ENCODE data around the gene ANGPT4. TPM values are rescaled to one million over a fixed set of nuclear protein-coding genes. Genes with fewer than 3 reads are reported as not detected.
A peak's percentile ranks its signal among the peaks of the same experiment; 100 is the strongest.

ANGPT4 gene
- total RNA-seq, 2 experiments from 2014 or later, result not detected

DNA sequence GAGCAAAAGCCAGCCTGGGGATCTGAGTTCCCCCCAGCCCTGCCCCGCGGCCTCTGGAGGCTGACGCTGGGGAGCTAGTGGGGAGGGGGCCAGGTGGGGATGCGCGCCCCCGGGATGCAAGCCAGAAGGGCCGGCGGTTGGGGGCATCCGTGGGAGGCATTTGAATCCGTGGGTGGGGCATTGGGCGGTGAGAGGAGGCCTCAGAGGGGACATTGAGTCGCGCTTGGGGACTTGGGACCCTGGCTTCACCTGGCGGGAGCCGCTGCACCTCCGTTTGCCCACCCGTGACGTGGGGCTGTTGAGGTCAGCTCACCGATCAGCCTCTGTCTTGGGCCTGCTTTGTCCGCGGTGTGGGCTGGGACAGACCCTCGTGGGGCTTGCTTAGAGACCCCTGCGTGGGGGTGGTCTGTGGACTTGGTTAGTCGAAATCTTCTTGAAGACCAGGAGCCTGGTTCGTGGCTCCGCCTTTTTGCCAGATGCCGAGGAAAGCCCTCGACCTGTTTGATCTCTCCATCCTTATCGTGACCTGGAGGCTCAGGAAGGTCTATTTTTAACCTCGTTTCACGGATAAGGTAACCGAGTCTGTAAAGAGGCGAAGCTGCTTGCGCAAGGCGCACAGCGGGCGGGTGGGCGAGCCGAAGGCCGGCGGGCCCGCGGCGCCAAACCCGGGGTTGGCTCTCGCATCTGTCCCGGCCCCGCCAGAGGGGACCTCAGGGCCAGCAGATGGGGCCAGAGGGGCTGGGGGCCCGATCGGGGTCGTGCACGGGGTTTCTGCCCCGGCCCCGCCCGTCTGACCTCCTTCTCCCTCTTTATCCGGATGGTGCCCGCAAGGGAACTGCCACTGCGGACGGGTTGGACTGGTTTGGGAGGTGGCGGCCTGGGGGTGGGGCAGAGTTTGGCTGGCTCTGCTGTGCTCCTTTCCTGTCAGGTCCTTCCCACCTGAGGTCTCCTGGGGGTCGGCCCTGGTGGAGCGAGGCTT lies 74.3 kb downstream of the ANGPT4 start:
- no peak overlapping the region for H3K27ac Mint-ChIP-seq
- H3K4me3 Mint-ChIP-seq, result peak overlapping the region; percentile 67
- peaks cover 46% of the 10 kb centered on the region for H3K4me1 Mint-ChIP-seq
- no peaks in the 10 kb centered on the region for H3K9me3 Mint-ChIP-seq (ENCODE audit: low read depth)
- intact Hi-C loops (cut with DNase I, micrococcal nuclease), result no loop called here
- ATAC-seq, result no peak
- CTCF ChIA-PET, result interaction anchor here (0.5 kb wide), 1 partner anchor 127 kb away, joined by 3 read pairs; no protein-coding TSS in a partner anchor
- H3K36me3 Mint-ChIP-seq (ENCODE audit: low read depth), result peaks cover 7% of the 10 kb centered on the region
- no peaks in the 10 kb centered on the region for H3K27me3 Mint-ChIP-seq
- POLR2A ChIA-PET, result no interaction called here
- no peak for DNase-seq

GRCh38 chr20:840858-841567 lies 75.1 kb downstream of the ANGPT4 start:
- Mint-ChIP-seq H3K4me3 (peak overlapping the region; percentile 67), H3K27ac (no peak overlapping the region), H3K4me1 (peaks cover 44% of the 10 kb centered on the region), H3K36me3 (ENCODE audit: low read depth) (peaks cover 7% of the 10 kb centered on the region), H3K27me3 (no peaks in the 10 kb centered on the region), H3K9me3 (ENCODE audit: low read depth) (peaks cover 2% of the 10 kb centered on the region)
- POLR2A ChIA-PET, result no interaction called here
- no peak for ATAC-seq
- CTCF ChIA-PET, result no interaction called here
- peak; percentile 65 for DNase-seq
- intact Hi-C loops (cut with DNase I, micrococcal nuclease), result no loop called here

DNA sequence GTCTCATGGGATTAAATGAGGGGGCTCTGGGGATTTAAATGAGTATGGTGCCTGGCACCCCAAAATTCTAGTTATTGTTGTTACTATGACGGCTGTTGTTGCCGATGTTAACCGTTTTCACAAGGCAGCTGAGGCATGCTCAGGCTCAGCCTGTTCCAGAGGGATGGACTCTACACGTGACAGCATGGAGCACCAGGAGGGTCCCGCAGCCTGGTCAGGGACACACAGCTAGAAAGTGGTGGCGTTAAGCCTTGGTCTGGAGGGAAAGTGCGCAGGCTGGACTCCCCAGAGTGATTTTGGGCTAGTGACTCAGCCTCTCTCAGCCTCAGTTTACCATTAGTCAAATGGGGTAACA lies 75.7 kb downstream of the ANGPT4 start:
- no peak for DNase-seq
- Mint-ChIP-seq H3K27ac (no peak overlapping the region), H3K36me3 (ENCODE audit: low read depth) (peaks cover 6% of the 10 kb centered on the region), H3K9me3 (ENCODE audit: low read depth) (peaks cover 2% of the 10 kb centered on the region), H3K4me1 (peaks cover 44% of the 10 kb centered on the region), H3K27me3 (no peaks in the 10 kb centered on the region), H3K4me3 (peak overlapping the region; percentile 67)
- intact Hi-C loops (cut with DNase I, micrococcal nuclease), result no loop called here
- CTCF ChIA-PET, result no interaction called here
- POLR2A ChIA-PET, result no interaction called here
- ATAC-seq, result no peak

DNA sequence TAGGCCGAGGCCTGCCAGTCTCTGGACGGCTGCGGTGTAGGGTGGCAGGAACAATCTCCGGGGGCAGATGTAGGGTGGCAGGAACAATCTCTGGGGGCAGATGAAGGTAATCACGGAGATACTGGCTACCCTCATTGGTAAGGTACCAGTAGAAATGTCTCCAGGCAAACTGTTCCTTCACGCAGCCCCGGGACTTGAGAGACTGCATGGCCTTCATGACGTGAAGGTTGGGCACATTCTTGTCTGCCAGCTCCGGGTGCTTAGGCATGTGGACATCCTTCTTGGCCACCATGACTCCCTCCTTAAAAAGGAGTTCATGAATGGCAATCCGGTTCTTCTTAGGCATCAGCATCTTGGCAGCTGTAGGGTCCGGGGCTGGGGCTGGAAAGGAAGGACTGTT lies 76.5 kb downstream of the ANGPT4 start:
- ATAC-seq, result no peak
- ChIA-PET POLR2A (no interaction called here), CTCF (interaction anchor here (1.1 kb wide), 1 partner anchor 9 kb away, joined by 4 read pairs; no protein-coding TSS in a partner anchor)
- peaks cover 48% of the 10 kb centered on the region for H3K4me1 Mint-ChIP-seq
- no peaks in the 10 kb centered on the region for H3K27me3 Mint-ChIP-seq
- H3K9me3 Mint-ChIP-seq (ENCODE audit: low read depth), result peaks cover 2% of the 10 kb centered on the region
- H3K36me3 Mint-ChIP-seq (ENCODE audit: low read depth), result peaks cover 6% of the 10 kb centered on the region
- H3K4me3 Mint-ChIP-seq, result no peak overlapping the region
- no peak for DNase-seq
- intact Hi-C loops (cut with DNase I, micrococcal nuclease), result loop anchor here (5.0 to 10.0 kb wide), 2 partner anchors 43 to 825 kb away; no protein-coding TSS in a partner anchor
- H3K27ac Mint-ChIP-seq, result no peak overlapping the region

DNA sequence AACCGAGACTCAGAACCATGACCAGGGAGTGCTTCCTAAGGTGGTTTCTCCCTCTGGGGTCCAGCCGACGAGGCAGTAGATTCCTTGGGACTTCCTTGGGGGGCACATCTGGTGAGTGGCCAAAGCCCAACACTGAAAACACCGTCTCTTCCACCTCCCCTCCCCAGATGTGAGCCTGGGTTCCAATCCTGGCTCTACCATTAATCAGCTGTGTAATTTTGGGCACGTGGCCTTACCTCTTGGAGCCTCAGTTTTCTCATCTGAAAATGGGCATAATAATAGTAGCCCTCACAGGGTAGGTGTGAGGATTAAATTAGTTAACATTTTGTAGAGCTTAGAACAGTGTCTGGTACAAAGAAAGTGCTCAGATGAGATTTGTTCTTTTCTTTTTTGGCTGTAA lies 77.1 kb downstream of the ANGPT4 start:
- intact Hi-C loops (cut with DNase I, micrococcal nuclease), result loop anchor here (5.0 to 10.0 kb wide), 2 partner anchors 43 to 826 kb away; no protein-coding TSS in a partner anchor
- no peaks in the 10 kb centered on the region for H3K27me3 Mint-ChIP-seq
- H3K27ac Mint-ChIP-seq, result no peak overlapping the region
- DNase-seq (no peak), ATAC-seq (no peak)
- H3K4me3 Mint-ChIP-seq, result no peak overlapping the region
- ChIA-PET POLR2A (no interaction called here), CTCF (interaction anchor here (0.8 to 1.1 kb wide), 2 partner anchors 8 to 9 kb away, joined by 3 to 4 read pairs; no protein-coding TSS in a partner anchor)
- peaks cover 6% of the 10 kb centered on the region for H3K36me3 Mint-ChIP-seq (ENCODE audit: low read depth)
- H3K4me1 Mint-ChIP-seq, result peaks cover 47% of the 10 kb centered on the region
- H3K9me3 Mint-ChIP-seq (ENCODE audit: low read depth), result peaks cover 2% of the 10 kb centered on the region

DNA sequence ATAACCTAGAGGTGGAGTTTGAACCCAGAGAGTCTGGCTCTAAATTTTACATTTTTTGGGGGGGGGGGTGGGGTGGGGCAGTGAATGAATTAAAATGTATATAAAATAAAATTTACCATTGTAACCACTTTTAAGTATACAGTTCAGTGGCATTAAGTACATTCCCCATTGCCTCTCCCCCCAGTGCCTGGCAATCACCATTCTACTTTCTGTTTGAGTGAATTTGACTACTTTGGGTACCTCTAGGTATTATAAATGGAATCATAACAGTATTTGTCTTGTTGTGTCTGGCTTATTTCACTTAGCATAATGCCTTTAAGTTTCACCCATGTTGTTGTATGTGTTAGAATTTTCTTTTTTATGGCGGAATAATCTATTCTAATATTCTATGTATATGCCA lies 79.9 kb downstream of the ANGPT4 start:
- CTCF ChIA-PET, result no interaction called here
- Mint-ChIP-seq H3K36me3 (ENCODE audit: low read depth) (peaks cover 6% of the 10 kb centered on the region), H3K27me3 (no peaks in the 10 kb centered on the region), H3K27ac (peak overlapping the region; percentile 76), H3K4me1 (peaks cover 41% of the 10 kb centered on the region), H3K4me3 (peak overlapping the region; percentile 65), H3K9me3 (ENCODE audit: low read depth) (peaks cover 2% of the 10 kb centered on the region)
- POLR2A ChIA-PET, result no interaction called here
- ATAC-seq, result peak; percentile 39
- DNase-seq, result peak; percentile 57
- intact Hi-C loops (cut with DNase I, micrococcal nuclease), result loop anchor here (1.0 to 10.0 kb wide), 3 partner anchors 8 to 829 kb away; no protein-coding TSS in a partner anchor

- no peaks in the 10 kb centered on the region for H3K27me3 Mint-ChIP-seq
- H3K4me3 Mint-ChIP-seq, result peak overlapping the region; percentile 65
- H3K4me1 Mint-ChIP-seq, result peaks cover 40% of the 10 kb centered on the region
- H3K27ac Mint-ChIP-seq, result peak overlapping the region; percentile 89
- peaks cover 6% of the 10 kb centered on the region for H3K36me3 Mint-ChIP-seq (ENCODE audit: low read depth)
- ChIA-PET POLR2A (no interaction called here), CTCF (interaction anchor here (0.6 kb wide), 1 partner anchor 121 kb away, joined by 3 read pairs; no protein-coding TSS in a partner anchor)
- peaks cover 2% of the 10 kb centered on the region for H3K9me3 Mint-ChIP-seq (ENCODE audit: low read depth)
- ATAC-seq (no peak), DNase-seq (peak; percentile 66)
- intact Hi-C loops (cut with DNase I, micrococcal nuclease), result loop anchor here (1.0 to 10.0 kb wide), 3 partner anchors 9 to 829 kb away; no protein-coding TSS in a partner anchor
Observed at GRCh38 chr20:835608-836045, 80.5 kb downstream of the ANGPT4 start.

DNA sequence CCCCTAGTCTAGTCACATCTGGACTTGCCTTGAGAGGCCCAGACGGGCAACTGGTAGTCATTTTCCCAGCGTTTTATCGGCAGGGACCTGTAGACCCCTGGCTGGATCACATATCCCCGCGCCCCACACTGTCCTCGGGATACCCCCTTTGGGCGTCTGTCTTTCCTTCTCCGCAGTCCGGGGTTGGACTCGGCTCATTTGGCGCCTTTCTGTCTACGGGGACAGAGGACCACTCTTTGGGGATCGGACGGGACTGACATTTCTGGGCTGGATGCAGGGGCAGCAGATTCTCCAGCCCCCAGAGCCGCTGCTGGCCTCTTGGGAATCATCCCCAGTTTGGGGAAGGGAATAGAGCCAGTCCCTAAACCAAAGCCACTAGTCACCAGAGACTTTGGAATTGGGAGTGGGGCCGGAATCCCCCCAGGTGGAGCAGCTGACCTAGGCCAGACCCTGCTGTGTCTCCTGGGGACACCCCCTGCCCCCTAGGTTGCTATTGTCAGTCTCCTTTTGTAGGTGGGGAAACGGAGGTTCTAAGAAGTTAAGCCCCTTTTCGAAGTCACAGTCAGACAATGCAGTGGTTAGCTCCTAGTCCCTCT lies 81.9 kb downstream of the ANGPT4 start:
- peaks cover 38% of the 10 kb centered on the region for H3K4me1 Mint-ChIP-seq
- peak overlapping the region; percentile 83 for H3K27ac Mint-ChIP-seq
- peak overlapping the region; percentile 88 for H3K4me3 Mint-ChIP-seq
- H3K27me3 Mint-ChIP-seq, result no peaks in the 10 kb centered on the region
- ChIA-PET POLR2A (no interaction called here), CTCF (interaction anchor here (0.6 to 3.4 kb wide), 6 partner anchors 10 to 439 kb away, joined by 3 to 10 read pairs (median 3); no protein-coding TSS in a partner anchor)
- H3K36me3 Mint-ChIP-seq (ENCODE audit: low read depth), result peaks cover 6% of the 10 kb centered on the region
- ATAC-seq (no peak), DNase-seq (no peak)
- H3K9me3 Mint-ChIP-seq (ENCODE audit: low read depth), result peaks cover 2% of the 10 kb centered on the region
- intact Hi-C loops (cut with DNase I, micrococcal nuclease), result loop anchor here (5.0 to 10.0 kb wide), 6 partner anchors 48 to 831 kb away; partner anchors contain the start of genes CSNK2A1 (in 1 of the 2), FKBP1A (in 1 of the 2) and SOX12 (in 1 of the 2)

GRCh38 chr20:833450-834150 lies 82.5 kb downstream of the ANGPT4 start, which contains the start of gene FAM110A:
TSS of gene FAM110A (plus strand) at chr20:833715. CDS start at chr20:844805, 11,090 bp downstream.
- CTCF ChIA-PET, result interaction anchor here (0.6 to 3.4 kb wide), 10 partner anchors 11 to 440 kb away, joined by 3 to 10 read pairs (median 3); no protein-coding TSS in a partner anchor
- peak; percentile 98 for DNase-seq
- H3K27ac Mint-ChIP-seq, result peak within 1 kb of the TSS; percentile 86
- no peaks in the 10 kb centered on the region for H3K27me3 Mint-ChIP-seq
- H3K9me3 Mint-ChIP-seq (ENCODE audit: low read depth), result peaks cover 2% of the 10 kb centered on the region
- POLR2A ChIA-PET, result interaction anchor here (0.9 to 1.0 kb wide), 2 partner anchors 10 to 72 kb away, joined by 3 to 6 read pairs; no protein-coding TSS in a partner anchor
- H3K4me3 Mint-ChIP-seq, result peak within 1 kb of the TSS; percentile 88
- H3K4me1 Mint-ChIP-seq, result peaks cover 38% of the 10 kb centered on the region
- peaks cover 6% of the 10 kb centered on the region for H3K36me3 Mint-ChIP-seq (ENCODE audit: low read depth)
- intact Hi-C loops (cut with DNase I, micrococcal nuclease), result loop anchor here (1.0 to 10.0 kb wide), 14 partner anchors 11 to 831 kb away; partner anchors contain the start of genes CSNK2A1 (in 2 of the 2), PSMF1 (in 2 of the 2), FKBP1A (in 1 of the 2) and NSFL1C (in 1 of the 2)
- peak; percentile 89 for ATAC-seq

DNA sequence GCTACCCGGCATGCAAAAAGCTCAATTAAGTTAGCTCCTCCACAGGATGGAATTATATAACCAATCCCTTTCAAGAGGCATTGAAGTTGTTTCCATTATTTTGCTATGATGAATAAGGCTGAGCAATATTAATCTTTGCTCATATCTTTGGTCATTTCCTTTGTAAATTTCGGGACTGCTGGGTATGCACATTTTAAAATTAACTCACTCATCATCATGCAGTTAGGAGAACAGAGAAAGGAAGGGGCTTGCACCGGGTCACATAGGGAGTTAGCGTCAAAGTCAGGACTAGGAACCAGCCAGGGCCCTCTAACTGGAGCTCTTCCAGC lies 83.0 kb downstream of the ANGPT4 start:
- peak overlapping the region; percentile 86 for H3K27ac Mint-ChIP-seq
- ATAC-seq, result peak; percentile 24
- peak overlapping the region; percentile 88 for H3K4me3 Mint-ChIP-seq
- no peaks in the 10 kb centered on the region for H3K27me3 Mint-ChIP-seq
- peaks cover 34% of the 10 kb centered on the region for H3K4me1 Mint-ChIP-seq
- DNase-seq, result no peak
- CTCF ChIA-PET, result interaction anchor here (0.6 to 3.4 kb wide), 9 partner anchors 11 to 440 kb away, joined by 3 to 10 read pairs (median 3); no protein-coding TSS in a partner anchor
- peaks cover 6% of the 10 kb centered on the region for H3K36me3 Mint-ChIP-seq (ENCODE audit: low read depth)
- intact Hi-C loops (cut with DNase I, micrococcal nuclease), result loop anchor here (1.0 to 10.0 kb wide), 14 partner anchors 11 to 832 kb away; partner anchors contain the start of genes CSNK2A1 (in 2 of the 2), PSMF1 (in 2 of the 2), FKBP1A (in 1 of the 2) and NSFL1C (in 1 of the 2)
- POLR2A ChIA-PET, result interaction anchor here (0.9 to 1.0 kb wide), 2 partner anchors 10 to 72 kb away, joined by 3 to 6 read pairs; no protein-coding TSS in a partner anchor
- peaks cover 2% of the 10 kb centered on the region for H3K9me3 Mint-ChIP-seq (ENCODE audit: low read depth)
